K562 (cell line): Measurements from ENCODE around the gene POU2F3. TPM values are rescaled to one million over a fixed set of nuclear protein-coding genes. Genes with fewer than 3 reads are reported as not detected.

ENCODE experiments used
- ATAC-seq: fragments of 200-7000 bp; cut with Tn5 transposase; 3 replicates; pipeline ENCODE4 v1.9.1; 2020; ENCODE audit warnings: moderate library complexity
- Bru-seq: library from RNA; stranded (reverse); fragments of 400-500 nt; gene quantifications from one replicate; lab custom pipeline; 2021; lab: Mats Ljungman, UMichigan
- BruChase-seq, 2 experiments: library from RNA; stranded (reverse); fragments of 400-500 nt; gene quantifications; one replicate each; lab custom pipeline; 2021; lab: Mats Ljungman, UMichigan
- BruUV-seq: library from RNA; stranded (reverse); fragments of 400-500 nt; replicated peaks from 2 replicates; lab custom pipeline; 2021; lab: Mats Ljungman, UMichigan
- CTCF ChIA-PET: fragments of 300-600 bp; formaldehyde crosslinking; extraction: SDS; loops from one replicate; lab custom pipeline; 2021; ENCODE audit warnings: low intra/inter-chr PET ratio; lab: Yijun Ruan, JAX
- POLR2A ChIA-PET: fragments of 300-600, 350-650 bp; sonication (Branson Sonifier 250); formaldehyde crosslinking; extraction: SDS; loops from one replicate; lab custom pipeline; 2021; ENCODE audit warnings: antibody characterized with exemption, inconsistent platforms; lab: Yijun Ruan, JAX
- DNase-seq, 4 experiments: peaks; one replicate each; pipeline versions ENCODE4 v3.0.0 to v3.0.0-alpha.2; 2011 to 2018; ENCODE audit warnings: low spot score in 3 of 4, mixed read lengths in 3 of 4; ENCODE audit errors: extremely low read depth in 1 of 4
- FAIRE-seq: peaks from 2 replicates; lab custom pipeline; 2011; peaks lifted over from hg19 to GRCh38; lab: Jason Lieb, UNC
- H2AFZ ChIP-seq: 2 replicates; pipeline ENCODE4 v1.6.0; 2011; ENCODE audit warnings: low read depth, low read length, control low read depth, inconsistent platforms
- H3K27ac ChIP-seq: fragments of 200-600 bp; 3 replicates; pipeline ENCODE4 v1.8.0; 2011; ENCODE audit warnings: low read depth, mild to moderate bottlenecking, control low read depth, inconsistent platforms, low read length, moderate library complexity, mixed read lengths; ENCODE audit errors: extremely low read depth
- H3K27me3 ChIP-seq, 2 experiments: fragments of 300-600 bp in 1 of 2; 2 replicates in 1 of 2; 3 replicates in 1 of 2; pipeline versions ENCODE4 v1.6.0 to v1.8.0; 2011; ENCODE audit warnings: inconsistent platforms in 2 of 2, low read length in 2 of 2, mild to moderate bottlenecking in 1 of 2, mixed read lengths in 1 of 2, moderate library complexity in 1 of 2; ENCODE audit not compliant: control insufficient read depth in 2 of 2, insufficient read depth in 2 of 2
- H3K36me3 ChIP-seq: fragments of 300-600 bp; 3 replicates; pipeline ENCODE4 v1.8.0; 2011; ENCODE audit warnings: mild to moderate bottlenecking, low read length, inconsistent platforms; ENCODE audit not compliant: control insufficient read depth, insufficient read depth
- H3K4me1 ChIP-seq, 2 experiments: fragments of 200-600 bp in 1 of 2; replicated peaks in 1 of 2; 2 replicates in 1 of 2; 3 replicates in 1 of 2; pipeline versions ENCODE4 v1.5.1 to v1.8.0; 2011; ENCODE audit warnings: inconsistent platforms in 2 of 2, low read length in 2 of 2, mild to moderate bottlenecking in 1 of 2, mixed read lengths in 1 of 2, moderate library complexity in 1 of 2; ENCODE audit not compliant: control insufficient read depth in 2 of 2, insufficient read depth in 2 of 2
- H3K4me2 ChIP-seq: 2 replicates; pipeline ENCODE4 v1.6.1; 2011; ENCODE audit warnings: low read length, control low read depth, inconsistent platforms, mixed read lengths; ENCODE audit not compliant: insufficient read depth
- H3K4me3 ChIP-seq: fragments of 200-600 bp; sonication (generic), shearing (Covaris generic); 2 replicates; pipeline ENCODE4 v1.5.1; 2016; ENCODE audit warnings: control low read depth, inconsistent platforms
- H3K79me2 ChIP-seq: fragments of 200-600 bp; 3 replicates; pipeline ENCODE4 v1.8.0; 2011; ENCODE audit warnings: low read length, inconsistent platforms; ENCODE audit not compliant: control insufficient read depth, insufficient read depth
- H3K9ac ChIP-seq, 2 experiments: 2 replicates each; pipeline versions ENCODE4 v1.6.0 to v1.6.1; 2011; ENCODE audit warnings: low read depth in 2 of 2, low read length in 2 of 2, control low read depth in 1 of 2, inconsistent platforms in 1 of 2, mild to moderate bottlenecking in 1 of 2, mixed read lengths in 1 of 2; ENCODE audit not compliant: insufficient read depth in 1 of 2
- H3K9me1 ChIP-seq: one replicate; pipeline ENCODE4 v1.6.0; 2011; ENCODE audit warnings: inconsistent platforms, mild to moderate bottlenecking, low read length, moderate library complexity; ENCODE audit not compliant: control insufficient read depth, insufficient read depth
- H3K9me3 ChIP-seq: replicated peaks from 2 replicates; pipeline ENCODE4 v1.5.1; 2011; ENCODE audit warnings: low read depth, low read length, inconsistent platforms; ENCODE audit not compliant: control insufficient read depth, insufficient read depth
- H4K20me1 ChIP-seq: replicated peaks from 2 replicates; pipeline ENCODE4 v1.6.1; 2011; ENCODE audit warnings: low read length, inconsistent platforms, mixed read lengths; ENCODE audit not compliant: control insufficient read depth, insufficient read depth
- CTCF ChIP-seq, 3 experiments: IDR thresholded peaks in 2 of 3; conservative IDR thresholded peaks in 1 of 3; 2 replicates each; pipeline ENCODE4 v1.5.1; 2011 to 2012; ENCODE audit warnings: low read length in 3 of 3, mild to moderate bottlenecking in 3 of 3, control low read depth in 2 of 3, improper control_type of control experiment in 1 of 3, inconsistent platforms in 1 of 3, low read depth in 1 of 3, mixed read lengths in 1 of 3, moderate library complexity in 1 of 3; ENCODE audit not compliant: insufficient read depth in 2 of 3
- EGR1 ChIP-seq: fragments of 450-650 bp; conservative IDR thresholded peaks from 2 replicates; pipeline ENCODE4 v1.6.1; 2017; ENCODE audit warnings: mild to moderate bottlenecking
- GTF2B ChIP-seq: IDR thresholded peaks from 2 replicates; pipeline ENCODE4 v1.6.1; 2011; ENCODE audit not compliant: insufficient read length; ENCODE audit errors: extremely low read depth
- RAD21 ChIP-seq, 2 experiments: fragments of 250-450 bp in 1 of 2; fragments of 450-650 bp in 1 of 2; sonication (Bioruptor Pico) in 1 of 2; formaldehyde crosslinking in 1 of 2; IDR thresholded peaks in 1 of 2; conservative IDR thresholded peaks in 1 of 2; 2 replicates each; pipeline versions ENCODE4 v1.4.0 to v1.8.0; 2020 to 2022; ENCODE audit warnings: mild to moderate bottlenecking in 2 of 2, moderate library complexity in 1 of 2
- SMC3 ChIP-seq: conservative IDR thresholded peaks from 2 replicates; pipeline ENCODE4 v1.6.1; 2011; ENCODE audit warnings: low read depth, low read length, improper control_type of control experiment; ENCODE audit not compliant: insufficient read depth
- WGBS: fragments of 100-300 bp; shearing (Covaris generic); methylation state at CpG from one replicate; pipeline ENCODE4 v1.1.6; 2016; ENCODE audit warnings: low coverage, mixed read lengths; ENCODE audit not compliant: insufficient coverage; ENCODE audit errors: missing lambda C conversion rate; 5-methylcytosine and 5-hydroxymethylcytosine counted together
- in situ Hi-C: fragments of 300-500 bp; cut with MboI; formaldehyde crosslinking; loops from 4 replicates; pipeline ENCODE4 v1.15.0; 2018; ENCODE audit warnings: inconsistent platforms, mixed read lengths
- intact Hi-C: fragments of 100-400 bp; cut with micrococcal nuclease; formaldehyde crosslinking; loops from 2 replicates; pipeline ENCODE4 v1.14.2; 2022
- long read RNA-seq, 3 experiments: library from polyadenylated mRNA in 2 of 3; library from RNA in 1 of 3; unstranded in 2 of 3; stranded (forward) in 1 of 3; transcript quantifications; one replicate each; pipeline ENCODE4 v2.0.0, GENCODE V29; 2019 to 2022
- polyA minus RNA-seq, 3 experiments: library from RNA; depleted of rRNA, polyadenylated mRNA; stranded (reverse); fragments of >200 nt; gene quantifications; 2 replicates each; pipeline ENCODE4 v1.2.3, GENCODE V29; 2011
- polyA plus RNA-seq, 8 experiments: library from polyadenylated mRNA; depleted of rRNA in 4 of 8; stranded (reverse) in 5 of 8; unstranded in 3 of 8; fragments of >200 nt; fragmentation: Nextera tagmentation in 2 of 8; fragmentation: Illumina TruSeq in 1 of 8; extraction: Ambion mirVana in 2 of 8; extraction: Trizol in 1 of 8; gene quantifications; 2 replicates each; pipeline versions ENCODE4 v1.2.1 to v1.2.3, GENCODE V29; 2011 to 2014; ENCODE audit warnings: inconsistent platforms in 1 of 8, missing spikeins in 1 of 8
- total RNA-seq, 7 experiments: library from RNA; depleted of rRNA in 6 of 7; stranded (reverse); fragments of >200 nt in 6 of 7; fragmentation: Illumina TruSeq in 2 of 7; extraction: Trizol in 2 of 7; gene quantifications; 2 replicates each; pipeline versions ENCODE4 v1.2.1 to v1.2.3, GENCODE V29; 2011 to 2021; ENCODE audit warnings: low replicate concordance in 1 of 7

POU2F3 gene
- total RNA-seq (2011; cell fraction: chromatin; rRNA removed; ENCODE audit: low replicate concordance), result not detected in 2 replicates
- not detected in 2 replicates for total RNA-seq (2011; cell fraction: nucleolus; rRNA removed)
- total RNA-seq (2011; cell fraction: nucleoplasm; rRNA removed), result not detected in 2 replicates
- total RNA-seq (2014; rRNA removed) (not detected in 2 replicates), total RNA-seq (2014; rRNA removed; fragmentation: Illumina TruSeq; extraction: Trizol) (not detected in 2 replicates), total RNA-seq (2015; rRNA removed; fragmentation: Illumina TruSeq; extraction: Trizol) (not detected in 2 replicates), total RNA-seq (2021) (not detected in 2 replicates), polyA plus RNA-seq (2011; rRNA removed) (not detected in 2 replicates), polyA plus RNA-seq (2014; fragmentation: Illumina TruSeq; extraction: Trizol) (not detected in 2 replicates), polyA plus RNA-seq (2014; fragmentation: Nextera tagmentation; extraction: Ambion mirVana) (not detected), polyA plus RNA-seq (2014; rRNA removed) (not detected in 2 replicates), polyA minus RNA-seq (2011; rRNA and poly(A)+ RNA removed) (not detected in 2 replicates), Bru-seq, nascent RNA (percentile 18 among the genes with signal in this experiment), BruChase-seq, experiment 1, labeled RNA remaining after a 2-hour chase (percentile 1 among the genes with signal in this experiment), BruChase-seq, experiment 2, labeled RNA remaining after a 6-hour chase (percentile 12 among the genes with signal in this experiment)
- polyA plus RNA-seq (2011; cell fraction: cytosol; rRNA removed), result not detected in 2 replicates
- not detected in 2 replicates for polyA plus RNA-seq (2011; cell fraction: nucleus; rRNA removed)
- not detected in 2 replicates for polyA plus RNA-seq (2012)
- not detected in 2 replicates for polyA minus RNA-seq (2011; cell fraction: cytosol; rRNA and poly(A)+ RNA removed)
- polyA minus RNA-seq (2011; cell fraction: nucleus; rRNA and poly(A)+ RNA removed), result not detected in 2 replicates
- long read RNA-seq, experiment 1, result 0 reads
- long read RNA-seq, experiment 2, result 0 reads
- long read RNA-seq, experiment 3, result 0 reads

- Histone ChIP-seq H3K4me3 (no peak within 1 kb of the TSS), H3K27me3 (peaks cover 21 to 54% of the 10 kb centered on the region in 2 experiments; a peak in 3 of 5 replicates), H3K36me3 (no peaks in the 10 kb centered on the region), H3K9me1 (peaks cover 2% of the 10 kb centered on the region), H3K9me3 (no peaks in the 10 kb centered on the region), H3K27ac (no peak within 1 kb of the TSS), H4K20me1 (peaks cover 18% of the 10 kb centered on the region), H3K4me1 (0 out of 5 replicates have a peak, but pooled peaks cover 0 to 3% of the 10 kb centered on the region in 2 experiments), H3K9ac (no peak within 1 kb of the TSS), H2AFZ (no peak within 1 kb of the TSS), H3K79me2 (no peaks in the 10 kb centered on the region), H3K4me2 (no peak within 1 kb of the TSS)
- ChIA-PET POLR2A (interaction anchor here (0.8 kb wide), 2 partner anchors 32 to 69 kb away, joined by 3 to 4 read pairs; no protein-coding TSS in a partner anchor), CTCF (interaction anchor here (0.6 to 1.1 kb wide), 2 partner anchors 62 to 1042 kb away, joined by 4 read pairs; no protein-coding TSS in a partner anchor)
- intact Hi-C loops, result no loop called here
- in situ Hi-C loops, result loop anchor here (5.0 kb wide), 1 partner anchor 67 kb away; no protein-coding TSS in a partner anchor
- 30% methylated on average over 28 of the region's 66 CpGs for WGBS
- BruUV-seq, result no TSS peak
- DNase-seq, result peak; percentile 21 to 62 (median 49)
- TF ChIP-seq GTF2B (no peak), EGR1 (0 out of 2 replicates have a peak, but pooled peaks have one; percentile 5), SMC3 (0 out of 2 replicates have a peak, but pooled peaks have one; percentile 24), CTCF (IDR thresholded peaks at IDR 0.05 in 2 of 3, conservative IDR thresholded peaks at IDR 0.05 in 1 of 3; ENCODE audit: insufficient read depth in 2 of 3, low read depth in 1 of 3, low read length in 3 of 3) (peak; percentile 30 to 63 (median 42); a peak in 4 of 6 replicates), RAD21 (CRISPR knock-in tag; conservative IDR thresholded peaks at IDR 0.05 in 1 of 2, IDR thresholded peaks at IDR 0.05 in 1 of 2) (peak in 1 of 2 experiments; percentile 34; a peak in 1 of 4 replicates)
- peak; percentile 56; the same call in 2 of the 3 replicates for ATAC-seq
- FAIRE-seq, result no peak
Observed at GRCh38 chr11:120239713-120240640, at the start of gene POU2F3. Gene POU2F3 (plus strand): TSS chr11:120240140. CDS start chr11:120240344, 204 bp downstream.
